Thyroid gland (tissue), 4 donors: ENCODE results near the gene POC1A.

Source experiments
- CTCF ChIP-seq, 6 experiments: fragments of 200-600 bp in 3 of 6; fragments of 450-650 bp in 3 of 6; sonication (generic) in 3 of 6; IDR thresholded peaks; one replicate each; pipeline ENCODE4 v1.5.1; 2016 to 2019; ENCODE audit warnings: antibody characterized with exemption in 6 of 6, mild to moderate bottlenecking in 2 of 6, inconsistent platforms in 1 of 6, moderate library complexity in 1 of 6
- POLR2A ChIP-seq, 2 donors: fragments of 450-650 bp; IDR thresholded peaks; one replicate each; pipeline ENCODE4 v1.6.1; 2017; ENCODE audit warnings: antibody characterized with exemption in 2 of 2, mild to moderate bottlenecking in 2 of 2, moderate library complexity in 1 of 2

DNA sequence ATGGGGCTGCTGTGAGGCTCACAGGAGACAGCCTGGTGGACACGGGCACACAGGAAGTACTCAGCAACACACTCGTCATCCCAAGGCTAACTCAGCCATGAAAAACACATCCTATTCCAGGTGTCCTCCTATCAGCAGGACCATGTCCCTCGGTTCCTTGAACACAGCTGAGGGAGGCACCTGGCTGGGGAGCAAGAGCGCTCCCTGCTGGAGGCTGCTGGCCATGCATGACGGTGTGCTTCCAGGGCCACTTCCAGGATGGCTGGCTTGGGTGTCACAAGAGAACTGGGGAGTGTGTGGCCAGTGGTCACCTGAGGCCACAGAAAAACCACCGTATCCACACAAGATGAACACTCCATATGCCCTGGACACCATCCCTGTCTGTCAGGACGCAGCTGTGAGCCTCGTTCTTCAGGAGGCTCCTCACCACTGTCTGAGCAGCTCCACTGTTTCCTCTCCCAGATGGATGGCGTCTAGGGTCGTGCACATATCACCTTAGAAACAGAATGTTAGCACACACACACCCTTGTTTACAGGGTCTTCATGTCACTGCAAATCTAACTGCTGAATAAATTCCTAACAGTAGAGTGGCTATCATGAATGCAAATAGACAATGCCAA lies 31.0 kb downstream of the POC1A start:
- TF ChIP-seq CTCF (IDR thresholded peaks at IDR 0.05) (peak; percentile 77 to 94 (median 93)), POLR2A (IDR thresholded peaks at IDR 0.05) (no peak)
